GM12872 (cell line): Measurements from ENCODE around the gene GALNT13.

ENCODE experiments used
- CTCF ChIP-seq: IDR thresholded peaks from 3 replicates; pipeline ENCODE4 v1.5.1; 2011; ENCODE audit warnings: low read depth, mild to moderate bottlenecking, low read length, moderate library complexity; ENCODE audit not compliant: insufficient read depth

The GALNT13 gene

DNA sequence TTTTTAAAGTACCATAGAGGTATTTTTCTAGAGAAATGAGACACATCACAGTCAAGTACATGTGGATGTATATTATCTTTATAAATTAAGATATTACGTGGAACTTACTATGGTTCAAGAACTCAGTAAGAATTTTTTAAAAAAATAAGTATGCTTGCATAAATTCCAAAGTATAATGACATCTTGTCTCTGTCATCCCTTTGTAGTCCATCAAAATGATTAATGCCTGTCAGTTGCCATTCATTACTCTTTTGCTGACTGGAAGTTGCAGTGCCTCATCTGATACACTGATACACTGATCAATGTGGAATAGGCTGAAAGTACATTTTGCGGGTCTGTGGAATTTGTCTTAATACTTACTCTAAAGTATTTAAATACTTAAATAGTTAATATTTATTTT is 177.2 kb downstream of the GALNT13 start:
- no peak for TF ChIP-seq CTCF

DNA sequence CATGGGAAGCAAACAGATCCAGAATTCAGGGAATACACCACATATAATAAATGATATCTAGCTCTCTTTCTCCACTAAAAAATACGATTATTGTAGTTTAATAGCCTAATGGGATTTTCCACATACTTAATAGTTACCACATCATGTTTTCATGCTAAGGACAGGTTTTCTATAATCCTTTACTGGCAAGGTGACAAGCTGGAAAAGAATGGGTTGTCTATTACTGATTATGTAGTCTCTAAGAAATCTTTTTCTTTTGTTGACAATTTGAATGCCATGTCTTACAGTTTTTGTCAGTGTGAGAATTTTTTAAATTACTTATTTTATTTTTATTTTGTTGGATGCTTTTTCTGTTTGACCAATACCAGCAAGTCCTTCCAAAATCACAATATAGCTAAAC is 177.8 kb downstream of the GALNT13 start:
- TF ChIP-seq CTCF: no peak

DNA sequence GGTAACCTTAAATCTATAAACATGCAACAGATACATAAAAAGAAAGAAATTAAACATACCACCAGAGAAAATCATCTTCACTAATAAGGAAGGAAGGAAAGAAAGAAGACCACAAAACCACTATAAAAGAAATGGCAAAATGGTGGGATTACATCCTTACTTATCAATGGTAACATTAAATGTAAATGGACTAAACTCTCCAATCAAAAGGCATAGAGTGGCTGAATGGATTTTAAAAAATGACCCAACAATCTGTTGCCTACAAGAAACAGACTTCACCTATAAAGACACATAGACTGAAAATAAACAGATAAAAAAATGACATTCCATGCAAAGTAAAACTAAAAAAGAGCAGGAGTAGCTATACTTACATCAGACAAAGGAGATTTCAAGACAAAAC is 195.4 kb downstream of the GALNT13 start:
- no peak for TF ChIP-seq CTCF

- no peak for TF ChIP-seq CTCF
Observed at GRCh38 chr2:154078926-154079325, 207.2 kb downstream of the GALNT13 start.

- TF ChIP-seq CTCF: no peak
Observed at GRCh38 chr2:154092571-154092970, 220.8 kb downstream of the GALNT13 start.

DNA sequence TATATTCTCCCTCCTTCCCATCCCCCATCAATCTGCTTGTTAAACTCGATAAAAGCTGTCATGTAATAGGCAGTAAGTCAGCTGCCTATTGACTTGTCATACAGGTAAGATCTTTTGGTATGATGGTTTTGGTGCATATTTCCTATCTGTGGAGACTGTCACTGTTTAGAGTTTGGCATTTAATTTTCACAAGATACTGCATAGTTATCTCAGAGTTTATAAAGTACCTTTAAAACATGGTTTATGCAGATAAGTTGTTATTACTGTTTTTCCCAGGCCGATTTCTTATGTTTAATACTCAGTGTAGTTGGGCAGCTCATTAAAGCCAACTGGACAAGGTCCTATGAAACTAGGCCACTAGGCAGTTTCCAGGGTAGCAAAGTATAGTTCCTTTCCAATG is 222.1 kb downstream of the GALNT13 start:
- TF ChIP-seq CTCF: no peak

DNA sequence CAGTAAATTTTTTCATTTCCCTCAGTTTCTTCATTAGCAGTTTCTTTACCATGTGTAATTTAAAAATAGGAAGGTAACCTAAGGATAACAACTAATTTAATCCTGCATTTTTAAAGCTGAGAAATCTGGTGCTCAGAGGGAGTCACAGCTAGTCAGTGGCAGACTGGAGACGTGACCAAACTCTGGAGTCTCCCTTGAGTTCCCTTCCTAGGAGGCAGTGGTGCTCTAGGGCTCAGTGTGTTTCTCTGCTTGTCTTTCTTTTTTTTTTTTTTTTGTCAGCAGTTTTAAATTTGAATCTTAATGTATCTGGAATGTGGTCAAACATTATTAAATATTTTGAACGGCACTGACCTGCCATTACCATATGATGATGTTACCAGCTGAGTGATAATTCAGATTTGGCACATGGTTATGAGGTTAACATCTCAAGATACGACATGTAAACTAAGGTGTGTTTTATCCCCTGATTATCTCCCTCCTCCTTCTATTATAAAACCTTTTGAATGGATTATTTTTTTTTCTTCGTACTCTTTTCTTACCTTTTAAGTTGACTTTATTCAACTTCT is 226.2 kb downstream of the GALNT13 start:
- TF ChIP-seq CTCF: no peak
